GM10266 (cell line): ENCODE measurements around the gene SMYD3.

Experiments
- DNase-seq: peaks from one replicate; pipeline ENCODE4 v3.0.0; 2012; ENCODE audit errors: extremely low spot score
- CTCF ChIP-seq: IDR thresholded peaks from 2 replicates; pipeline ENCODE4 v1.5.1; 2012; ENCODE audit warnings: mild to moderate bottlenecking, low read depth; ENCODE audit not compliant: control insufficient read depth, insufficient read depth; ENCODE audit errors: missing control alignments

SMYD3 gene

GRCh38 chr1:246114369-246114768, 392.7 kb downstream of the SMYD3 start:
- no peak for DNase-seq

GRCh38 chr1:246113555-246114095, 393.5 kb downstream of the SMYD3 start:
- no peak for DNase-seq
- TF ChIP-seq CTCF, result no peak

More at GRCh38 chr1:246114369-246114768, 392.7 kb downstream of the SMYD3 start:
- no peak for TF ChIP-seq CTCF

GRCh38 chr1:246111570-246111969, 395.5 kb downstream of the SMYD3 start:
- DNase-seq, result no peak
- no peak for TF ChIP-seq CTCF

GRCh38 chr1:246110343-246111219, 396.5 kb downstream of the SMYD3 start:
- no peak for DNase-seq
- TF ChIP-seq CTCF, result no peak

- TF ChIP-seq CTCF, result no peak
Observed at GRCh38 chr1:246108278-246108925, 398.7 kb downstream of the SMYD3 start.

GRCh38 chr1:246107516-246108277, 399.4 kb downstream of the SMYD3 start:
- no peak for TF ChIP-seq CTCF
- no peak for DNase-seq

More at GRCh38 chr1:246108278-246108925, 398.7 kb downstream of the SMYD3 start:
- no peak for DNase-seq
